SK-N-SH treated with all-trans-retinoic acid at 6 μM for 48 hours (cell line): ENCODE results near the gene RELA.

Source experiments
- CSDC2 ChIP-seq: fragments of 250-450 bp; sonication (Bioruptor Pico); IDR thresholded peaks from 2 replicates; pipeline ENCODE4 v1.5.0; 2020; ENCODE audit warnings: mild to moderate bottlenecking, moderate library complexity
- OSR1 ChIP-seq: fragments of 250-450 bp; sonication (Bioruptor Pico); IDR thresholded peaks from 2 replicates; pipeline ENCODE4 v1.8.0; 2022; ENCODE audit warnings: moderate library complexity, mild to moderate bottlenecking, inconsistent platforms
- TSHZ2 ChIP-seq: fragments of 250-450 bp; sonication (Bioruptor Pico); IDR thresholded peaks from 2 replicates; pipeline ENCODE4 v1.5.0; 2020; ENCODE audit warnings: mild to moderate bottlenecking, moderate library complexity
- ZC3H10 ChIP-seq: fragments of 250-450 bp; sonication (Bioruptor Pico); IDR thresholded peaks from 2 replicates; pipeline ENCODE4 v1.5.1; 2021; ENCODE audit warnings: mild to moderate bottlenecking, moderate library complexity

GRCh38 chr11:65654375-65655349, 8.1 kb downstream of the RELA start:
- TF ChIP-seq TSHZ2 (CRISPR knock-in tag) (no peak), ZC3H10 (CRISPR knock-in tag) (no peak), CSDC2 (CRISPR knock-in tag) (no peak), OSR1 (no peak)
